Upper lobe of left lung (tissue), 6 donors: ENCODE data around the gene MCRIP1. TPM values are rescaled to one million over a fixed set of nuclear protein-coding genes. Genes with fewer than 3 reads are reported as not detected.

ENCODE experiments used
- ATAC-seq, 2 donors: fragments of 200-7000 bp; cut with Tn5 transposase; one replicate each; pipeline ENCODE4 v1.9.1; 2022; ENCODE audit warnings: mild to moderate bottlenecking in 2 of 2, moderate library complexity in 2 of 2; ENCODE audit not compliant: low FRiP score in 2 of 2
- DNase-seq, 2 donors: peaks; one replicate each; pipeline ENCODE4 v3.0.0-alpha.2; 2019 to 2020
- H3K27ac ChIP-seq, 4 donors: fragments of 200-600 bp; sonication (generic); one replicate each; pipeline ENCODE4 v1.5.1; 2016 to 2019
- H3K27me3 ChIP-seq, 4 donors: fragments of 200-600 bp; sonication (generic); one replicate each; pipeline ENCODE4 v1.5.1; 2017 to 2019
- H3K36me3 ChIP-seq, 4 donors: fragments of 200-600 bp; sonication (generic); one replicate each; pipeline ENCODE4 v1.5.1; 2016 to 2019
- H3K4me1 ChIP-seq, 4 donors: fragments of 200-600 bp; sonication (generic); one replicate each; pipeline ENCODE4 v1.5.1; 2018 to 2019
- H3K4me3 ChIP-seq, 4 donors: fragments of 200-600 bp; sonication (generic); one replicate each; pipeline ENCODE4 v1.5.1; 2017 to 2019; ENCODE audit warnings: mild to moderate bottlenecking in 2 of 4, moderate library complexity in 1 of 4
- H3K9me3 ChIP-seq, 4 donors: fragments of 200-600 bp; sonication (generic); one replicate each; pipeline ENCODE4 v1.5.1; 2018 to 2019
- CTCF ChIP-seq, 6 experiments: fragments of 450-650 bp in 4 of 6; fragments of 200-600 bp in 2 of 6; sonication (generic) in 2 of 6; IDR thresholded peaks; one replicate each; pipeline ENCODE4 v1.5.1; 2016 to 2019; ENCODE audit warnings: antibody characterized with exemption in 6 of 6
- EP300 ChIP-seq, 4 donors: sonication (generic); formaldehyde crosslinking; IDR thresholded peaks; one replicate each; pipeline ENCODE4 v1.5.1; 2017; ENCODE audit warnings: antibody characterized with exemption in 4 of 4, control low read depth in 2 of 4
- POLR2A ChIP-seq, 4 donors: fragments of 450-650 bp; IDR thresholded peaks; one replicate each; pipeline ENCODE4 v1.5.1; 2016 to 2017; ENCODE audit warnings: antibody characterized with exemption in 4 of 4, mild to moderate bottlenecking in 2 of 4
- POLR2AphosphoS5 ChIP-seq, 2 donors: sonication (generic); formaldehyde crosslinking; IDR thresholded peaks; one replicate each; pipeline ENCODE4 v1.5.1; 2017; ENCODE audit warnings: antibody characterized with exemption in 2 of 2
- WGBS, 2 donors: methylation state at CpG; one replicate each; pipeline ENCODE4 v1.1.5; 2017 to 2018; 5-methylcytosine and 5-hydroxymethylcytosine counted together
- total RNA-seq, 6 donors: library from RNA; depleted of rRNA in 4 of 6; stranded (reverse); fragments of >200 nt in 4 of 6; gene quantifications; one replicate each; pipeline versions ENCODE4 v1.1.0 to v1.2.1, GENCODE V29; 2016 to 2021
- donor health status: DM: no; HTN: no; CAD: no; lungs with moderate emphysema.
- donor health status: DM: no; HTN: yes; CAD: no; lungs with severe emphysema.

MCRIP1 gene
- total RNA-seq, 6 donors from 2014 or later: 30.1 to 106 (median 70.1) TPM

GRCh38 chr17:81868674-81869220, 35.7 kb upstream of the MCRIP1 start:
- Histone ChIP-seq H3K27me3 (no peaks in the 10 kb centered on the region), H3K4me1 (peaks cover 37 to 72% (median 45%) of the 10 kb centered on the region in 4 donors), H3K27ac (peak overlapping the region; percentile 92 to 99 (median 96)), H3K36me3 (peaks cover 14 to 58% (median 34%) of the 10 kb centered on the region in 4 donors), H3K9me3 (no peaks in the 10 kb centered on the region), H3K4me3 (peak overlapping the region in 1 of 4 donors; percentile 67)
- peak in 1 of 2 donors; percentile 76 for DNase-seq
- ATAC-seq: no peak
- TF ChIP-seq POLR2AphosphoS5 (IDR thresholded peaks at IDR 0.05): no peak
- no peak for TF ChIP-seq POLR2A (IDR thresholded peaks at IDR 0.05)
- no peak for TF ChIP-seq CTCF (IDR thresholded peaks at IDR 0.05)
- no peak for TF ChIP-seq EP300 (IDR thresholded peaks at IDR 0.05)
- 74 to 81% methylated on average over 15 to 24 of the region's 30 CpGs for WGBS, 2 donors

GRCh38 chr17:81867991-81868673, 35.0 kb upstream of the MCRIP1 start:
- Histone ChIP-seq H3K27ac (peak overlapping the region; percentile 41 to 99 (median 96)), H3K27me3 (no peaks in the 10 kb centered on the region), H3K9me3 (no peaks in the 10 kb centered on the region), H3K36me3 (peaks cover 14 to 63% (median 34%) of the 10 kb centered on the region in 4 donors), H3K4me3 (no peak overlapping the region), H3K4me1 (peaks cover 38 to 77% (median 45%) of the 10 kb centered on the region in 4 donors)
- 68 to 77% methylated on average over 7 to 28 of the region's 28 CpGs for WGBS, 2 donors
- peak in 1 of 2 donors; percentile 82 for DNase-seq
- TF ChIP-seq POLR2A (IDR thresholded peaks at IDR 0.05): no peak
- no peak for TF ChIP-seq POLR2AphosphoS5 (IDR thresholded peaks at IDR 0.05)
- TF ChIP-seq EP300 (IDR thresholded peaks at IDR 0.05): no peak
- TF ChIP-seq CTCF (IDR thresholded peaks at IDR 0.05): no peak
- ATAC-seq: no peak

GRCh38 chr17:81867170-81867990, 34.3 kb upstream of the MCRIP1 start:
- peak in 1 of 2 donors; percentile 37 for TF ChIP-seq POLR2AphosphoS5 (IDR thresholded peaks at IDR 0.05)
- peak in 1 of 4 donors; percentile 26 for TF ChIP-seq POLR2A (IDR thresholded peaks at IDR 0.05)
- TF ChIP-seq CTCF (IDR thresholded peaks at IDR 0.05): no peak
- Histone ChIP-seq H3K9me3 (no peaks in the 10 kb centered on the region), H3K4me1 (peaks cover 39 to 77% (median 43%) of the 10 kb centered on the region in 4 donors), H3K4me3 (no peak overlapping the region), H3K27me3 (no peaks in the 10 kb centered on the region), H3K27ac (peak overlapping the region; percentile 41 to 99 (median 96)), H3K36me3 (peaks cover 14 to 67% (median 34%) of the 10 kb centered on the region in 4 donors)
- ATAC-seq (no peak), DNase-seq (peak in 1 of 2 donors; percentile 86)
- WGBS, 2 donors: 50 to 57% methylated on average over 16 to 23 of the region's 23 CpGs

GRCh38 chr17:81866440-81867169, 33.5 kb upstream of the MCRIP1 start:
- H3K4me1 ChIP-seq: peaks cover 42 to 77% (median 45%) of the 10 kb centered on the region in 4 donors
- peak in 1 of 2 donors; percentile 56 for DNase-seq

More at GRCh38 chr17:81866440-81867169, 33.5 kb upstream of the MCRIP1 start:
- WGBS, 2 donors: 70 to 76% methylated on average over 10 to 18 of the region's 18 CpGs
- TF ChIP-seq POLR2AphosphoS5 (IDR thresholded peaks at IDR 0.05) (no peak), POLR2A (IDR thresholded peaks at IDR 0.05) (peak in 1 of 4 donors; percentile 37)
- Histone ChIP-seq H3K4me3 (no peak overlapping the region), H3K27ac (peak overlapping the region; percentile 28 to 99 (median 68)), H3K36me3 (peaks cover 14 to 67% (median 34%) of the 10 kb centered on the region in 4 donors), H3K9me3 (no peaks in the 10 kb centered on the region), H3K27me3 (no peaks in the 10 kb centered on the region)
- ATAC-seq: no peak
